ENCODE data around the gene HNF4A.

Gene HNF4A

GRCh38 chr20:44426879-44427790 lies 71.6 kb downstream of the HNF4A start:
- no peak for DNase-seq

DNA sequence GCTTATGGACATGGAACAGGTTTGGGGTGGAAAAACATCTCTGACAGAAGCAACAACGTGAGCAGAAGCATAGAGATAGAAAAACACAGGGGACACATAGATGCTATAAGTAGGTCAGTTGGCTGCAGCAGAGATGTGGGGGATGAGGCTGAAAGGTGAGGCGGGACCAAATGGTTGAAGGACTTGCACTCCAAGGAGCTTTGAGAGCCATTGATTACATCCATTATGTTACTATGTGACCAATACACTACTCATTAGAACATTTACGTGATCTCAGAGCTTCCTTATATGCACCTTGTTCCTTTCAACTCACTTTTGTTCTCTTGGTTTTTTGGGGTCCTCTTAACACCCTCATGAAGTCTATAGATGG lies 72.3 kb downstream of the HNF4A start:
- no peak for DNase-seq

DNA sequence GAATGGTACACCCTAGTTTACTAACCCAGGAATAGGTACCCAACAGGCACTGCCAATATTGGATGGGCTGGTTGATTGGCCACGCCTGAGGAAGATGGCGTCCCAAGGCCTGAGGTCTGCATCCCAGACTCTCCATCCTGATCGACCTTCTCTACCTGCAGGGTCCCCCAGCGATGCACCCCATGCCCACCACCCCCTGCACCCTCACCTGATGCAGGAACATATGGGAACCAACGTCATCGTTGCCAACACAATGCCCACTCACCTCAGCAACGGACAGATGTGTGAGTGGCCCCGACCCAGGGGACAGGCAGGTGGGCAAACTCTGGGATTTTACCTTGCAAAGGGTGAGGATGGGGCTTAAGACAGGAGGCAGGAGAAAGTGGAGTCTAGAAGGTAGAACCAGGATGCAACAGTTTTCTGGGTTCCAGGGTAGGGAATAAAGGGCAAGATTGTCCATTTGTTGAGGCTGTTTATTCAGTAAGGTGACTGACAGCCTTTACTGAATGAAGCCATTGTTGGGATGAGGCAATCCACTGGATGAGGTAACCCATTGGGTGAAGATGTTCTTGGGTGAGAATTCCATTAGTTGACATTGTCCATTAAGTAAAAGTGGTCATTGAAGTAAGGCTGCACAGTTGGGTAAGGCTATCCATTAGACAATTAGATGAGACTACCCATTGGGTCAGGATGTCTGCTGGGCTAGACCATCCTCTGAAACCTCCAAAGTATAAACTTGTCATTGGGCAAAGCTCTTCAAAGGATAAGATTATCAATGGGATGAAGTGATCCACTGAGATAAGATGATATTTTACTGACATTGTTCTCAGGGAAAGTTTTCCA lies 72.9 kb downstream of the HNF4A start:
- no peak for DNase-seq

- DNase-seq, result no peak
These were observed 73.5 kb downstream of the HNF4A start for GRCh38 chr20:44429017-44429339.

DNA sequence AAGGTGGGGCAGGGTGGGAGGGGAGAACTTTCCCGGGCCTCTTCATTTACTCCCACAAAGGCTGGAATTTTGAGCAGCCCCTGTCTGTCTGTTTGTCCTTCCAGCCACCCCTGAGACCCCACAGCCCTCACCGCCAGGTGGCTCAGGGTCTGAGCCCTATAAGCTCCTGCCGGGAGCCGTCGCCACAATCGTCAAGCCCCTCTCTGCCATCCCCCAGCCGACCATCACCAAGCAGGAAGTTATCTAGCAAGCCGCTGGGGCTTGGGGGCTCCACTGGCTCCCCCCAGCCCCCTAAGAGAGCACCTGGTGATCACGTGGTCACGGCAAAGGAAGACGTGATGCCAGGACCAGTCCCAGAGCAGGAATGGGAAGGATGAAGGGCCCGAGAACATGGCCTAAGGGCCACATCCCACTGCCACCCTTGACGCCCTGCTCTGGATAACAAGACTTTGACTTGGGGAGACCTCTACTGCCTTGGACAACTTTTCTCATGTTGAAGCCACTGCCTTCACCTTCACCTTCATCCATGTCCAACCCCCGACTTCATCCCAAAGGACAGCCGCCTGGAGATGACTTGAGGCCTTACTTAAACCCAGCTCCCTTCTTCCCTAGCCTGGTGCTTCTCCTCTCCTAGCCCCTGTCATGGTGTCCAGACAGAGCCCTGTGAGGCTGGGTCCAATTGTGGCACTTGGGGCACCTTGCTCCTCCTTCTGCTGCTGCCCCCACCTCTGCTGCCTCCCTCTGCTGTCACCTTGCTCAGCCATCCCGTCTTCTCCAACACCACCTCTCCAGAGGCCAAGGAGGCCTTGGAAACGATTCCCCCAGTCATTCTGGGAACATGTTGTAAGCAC lies 74.1 kb downstream of the HNF4A start:
- no peak for DNase-seq

DNA sequence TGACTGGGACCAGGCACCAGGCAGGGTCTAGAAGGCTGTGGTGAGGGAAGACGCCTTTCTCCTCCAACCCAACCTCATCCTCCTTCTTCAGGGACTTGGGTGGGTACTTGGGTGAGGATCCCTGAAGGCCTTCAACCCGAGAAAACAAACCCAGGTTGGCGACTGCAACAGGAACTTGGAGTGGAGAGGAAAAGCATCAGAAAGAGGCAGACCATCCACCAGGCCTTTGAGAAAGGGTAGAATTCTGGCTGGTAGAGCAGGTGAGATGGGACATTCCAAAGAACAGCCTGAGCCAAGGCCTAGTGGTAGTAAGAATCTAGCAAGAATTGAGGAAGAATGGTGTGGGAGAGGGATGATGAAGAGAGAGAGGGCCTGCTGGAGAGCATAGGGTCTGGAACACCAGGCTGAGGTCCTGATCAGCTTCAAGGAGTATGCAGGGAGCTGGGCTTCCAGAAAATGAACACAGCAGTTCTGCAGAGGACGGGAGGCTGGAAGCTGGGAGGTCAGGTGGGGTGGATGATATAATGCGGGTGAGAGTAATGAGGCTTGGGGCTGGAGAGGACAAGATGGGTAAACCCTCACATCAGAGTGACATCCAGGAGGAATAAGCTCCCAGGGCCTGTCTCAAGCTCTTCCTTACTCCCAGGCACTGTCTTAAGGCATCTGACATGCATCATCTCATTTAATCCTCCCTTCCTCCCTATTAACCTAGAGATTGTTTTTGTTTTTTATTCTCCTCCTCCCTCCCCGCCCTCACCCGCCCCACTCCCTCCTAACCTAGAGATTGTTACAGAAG lies 75.0 kb downstream of the HNF4A start:
- DNase-seq, result no peak

GRCh38 chr20:44431118-44431501 lies 75.6 kb downstream of the HNF4A start:
- no peak for DNase-seq

DNA sequence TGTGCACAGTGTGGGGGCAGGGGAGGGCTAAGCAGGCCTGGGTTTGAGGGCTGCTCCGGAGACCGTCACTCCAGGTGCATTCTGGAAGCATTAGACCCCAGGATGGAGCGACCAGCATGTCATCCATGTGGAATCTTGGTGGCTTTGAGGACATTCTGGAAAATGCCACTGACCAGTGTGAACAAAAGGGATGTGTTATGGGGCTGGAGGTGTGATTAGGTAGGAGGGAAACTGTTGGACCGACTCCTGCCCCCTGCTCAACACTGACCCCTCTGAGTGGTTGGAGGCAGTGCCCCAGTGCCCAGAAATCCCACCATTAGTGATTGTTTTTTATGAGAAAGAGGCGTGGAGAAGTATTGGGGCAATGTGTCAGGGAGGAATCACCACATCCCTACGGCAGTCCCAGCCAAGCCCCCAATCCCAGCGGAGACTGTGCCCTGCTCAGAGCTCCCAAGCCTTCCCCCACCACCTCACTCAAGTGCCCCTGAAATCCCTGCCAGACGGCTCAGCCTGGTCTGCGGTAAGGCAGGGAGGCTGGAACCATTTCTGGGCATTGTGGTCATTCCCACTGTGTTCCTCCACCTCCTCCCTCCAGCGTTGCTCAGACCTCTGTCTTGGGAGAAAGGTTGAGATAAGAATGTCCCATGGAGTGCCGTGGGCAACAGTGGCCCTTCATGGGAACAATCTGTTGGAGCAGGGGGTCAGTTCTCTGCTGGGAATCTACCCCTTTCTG lies 76.2 kb downstream of the HNF4A start:
- DNase-seq, result no peak

- DNase-seq, result no peak
These were observed 77.4 kb downstream of the HNF4A start for GRCh38 chr20:44432618-44433577.

- DNase-seq, result no peak
These were observed 78.4 kb downstream of the HNF4A start for GRCh38 chr20:44433751-44434538.

GRCh38 chr20:44435630-44436335 lies 80.3 kb downstream of the HNF4A start:
- DNase-seq, result no peak

DNA sequence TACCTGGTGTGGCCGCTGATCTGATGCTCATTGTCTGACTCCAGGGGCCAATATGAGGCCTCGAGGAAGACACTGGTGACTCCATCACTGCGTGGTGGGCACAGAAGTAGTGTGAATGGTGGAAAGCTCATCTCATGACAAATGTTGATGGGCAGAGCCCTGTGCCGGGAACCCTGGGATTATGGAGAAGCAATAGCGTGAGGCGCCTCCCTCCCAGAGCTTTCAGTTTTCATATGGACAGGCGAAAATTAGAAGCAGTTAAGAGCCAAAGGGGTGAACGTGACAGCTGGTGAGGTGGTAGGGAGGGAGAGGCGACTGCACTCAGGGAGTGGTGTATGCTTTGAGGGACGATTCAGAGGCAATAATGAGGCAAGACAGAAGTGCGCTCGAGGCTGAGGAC lies 80.9 kb downstream of the HNF4A start:
- DNase-seq, result no peak

DNA sequence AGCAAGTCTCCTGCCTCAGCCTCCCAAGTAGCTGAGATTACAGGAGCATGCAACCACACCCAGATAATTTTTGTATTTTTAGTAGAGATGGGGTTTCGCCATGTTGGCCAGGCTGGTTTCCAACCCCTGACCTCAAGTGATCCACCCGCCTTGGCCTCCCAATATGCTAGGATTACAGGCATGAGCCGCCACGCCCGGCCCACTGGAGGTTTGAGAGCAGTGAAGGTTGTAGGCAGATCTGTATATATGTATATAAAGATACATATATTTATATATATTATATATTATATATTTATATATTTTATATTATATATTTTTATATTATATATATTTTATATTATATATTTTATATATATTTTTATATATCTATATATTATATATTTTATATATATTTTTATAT lies 82.0 kb downstream of the HNF4A start:
- DNase-seq, result no peak

- no peak for DNase-seq
These were observed 83.3 kb downstream of the HNF4A start for GRCh38 chr20:44438782-44439181.

DNA sequence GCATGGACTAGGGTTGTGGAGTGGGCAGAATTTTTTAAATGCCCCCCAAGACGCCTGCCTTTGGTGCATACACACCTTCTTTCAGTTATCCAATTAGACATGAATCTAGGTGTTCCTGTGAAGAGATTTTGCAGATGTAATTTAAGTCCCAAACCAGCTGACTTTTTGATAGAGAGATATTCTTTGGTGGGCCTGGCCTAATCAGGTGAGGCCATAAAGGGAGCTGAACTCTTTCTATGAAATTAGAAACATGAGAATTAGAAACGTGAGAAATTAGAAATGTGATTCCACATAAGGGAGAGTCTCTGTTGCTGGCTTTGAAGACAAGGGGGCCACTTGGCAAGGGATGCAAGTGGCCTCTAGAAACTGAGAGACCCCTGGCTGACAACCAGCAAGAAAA lies 83.8 kb downstream of the HNF4A start:
- no peak for DNase-seq

DNA sequence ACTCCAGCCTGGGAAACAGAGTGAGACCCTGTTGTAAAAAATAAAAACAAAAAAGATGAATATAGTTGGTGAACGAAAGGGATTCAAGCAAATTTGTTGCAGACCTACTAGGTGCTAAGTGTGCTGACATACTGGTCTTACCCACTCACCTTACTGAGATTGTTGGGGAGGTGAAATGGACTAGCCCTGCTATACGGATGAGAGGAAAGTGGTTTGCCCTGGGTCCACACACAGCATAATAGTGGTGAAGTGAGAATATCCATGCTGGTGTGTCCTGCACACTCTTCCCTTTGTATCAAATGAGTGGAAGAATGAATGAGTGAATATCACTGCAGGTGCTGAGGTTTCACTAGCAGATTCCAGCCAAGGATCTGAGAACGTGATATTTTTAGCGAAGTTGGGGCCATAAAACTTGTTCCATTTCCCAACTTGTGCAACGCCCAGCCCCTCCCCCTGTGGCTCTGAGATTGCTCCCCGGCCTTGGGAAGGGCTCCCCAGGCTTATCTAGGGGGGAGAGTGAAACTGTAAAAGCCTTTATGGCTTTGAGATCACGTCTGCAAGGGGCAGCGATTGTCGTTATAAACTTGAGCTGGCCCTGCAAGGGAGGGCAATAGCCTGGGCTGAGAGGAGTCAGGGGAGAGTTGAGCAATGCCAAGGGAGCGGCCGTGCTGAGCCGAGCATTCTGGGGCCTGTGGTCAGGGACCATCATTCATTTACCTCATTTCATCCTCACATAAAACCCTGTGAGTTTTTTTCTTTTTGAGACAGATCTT lies 87.0 kb downstream of the HNF4A start:
- DNase-seq, result no peak

DNA sequence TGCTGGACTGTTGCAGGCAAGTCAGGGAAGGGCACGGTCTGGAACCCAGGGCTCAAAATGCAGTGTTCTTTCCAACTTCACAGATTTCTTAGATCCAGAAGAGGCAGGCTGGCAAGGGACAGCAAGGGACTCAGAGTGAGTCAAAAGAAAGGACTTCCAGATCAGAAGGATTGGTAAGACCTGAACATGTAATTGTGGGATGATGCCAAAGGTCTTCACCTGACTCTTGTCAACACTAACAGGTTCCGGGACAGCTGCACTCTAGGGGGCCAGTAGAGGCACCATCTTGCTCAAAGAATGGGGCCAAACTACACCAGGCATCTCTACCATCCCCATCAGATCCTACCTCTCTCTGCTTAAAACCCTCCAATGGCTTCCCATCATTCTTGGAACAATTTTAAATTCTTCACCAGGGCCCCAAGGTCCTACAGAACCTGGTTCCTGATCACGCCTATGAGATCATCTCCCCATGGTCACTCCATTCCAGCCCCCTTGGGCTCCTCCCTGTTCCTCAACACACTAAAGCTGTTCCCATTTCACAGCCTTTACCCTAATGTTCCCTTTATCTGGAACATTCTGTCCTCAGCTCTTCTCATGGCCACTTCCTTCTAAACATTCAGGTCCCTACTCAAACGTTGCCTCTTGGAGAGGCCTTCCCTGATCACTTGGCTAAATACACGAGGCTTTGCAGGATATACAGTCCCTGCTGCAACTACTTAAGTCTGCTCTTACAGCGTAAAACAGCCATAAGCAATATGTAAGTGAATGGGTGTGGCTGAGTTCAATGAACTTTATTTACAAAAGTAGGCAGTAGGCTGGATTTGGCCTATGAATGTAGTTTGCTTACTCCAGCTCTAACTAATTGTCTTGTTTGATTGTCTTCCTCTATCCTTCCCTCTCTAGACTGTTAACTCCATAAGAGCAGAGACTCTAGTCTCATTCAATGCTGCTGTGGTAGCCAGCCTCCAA lies 90.5 kb downstream of the HNF4A start:
- DNase-seq, result no peak
